MCF 10A (cell line): ENCODE data around the gene TIMM22. TPM values are rescaled to one million over a fixed set of nuclear protein-coding genes. Genes with fewer than 3 reads are reported as not detected.
"Not testable (repeated sequence)": the region's sequence is repeated elsewhere in the genome, so short reads cannot be mapped to it uniquely, and the experiment has no call there.

ENCODE experiments used
- BruUV-seq: library from RNA; stranded (reverse); fragments of 400-500 nt; replicated peaks from 2 replicates; lab custom pipeline; 2021; lab: Mats Ljungman, UMichigan
- CTCF ChIA-PET: fragments of 300-600 bp; sonication (Branson Sonifier 250); formaldehyde crosslinking; extraction: SDS; loops from one replicate; lab custom pipeline; 2021; ENCODE audit warnings: antibody characterized with exemption, inconsistent platforms; lab: Yijun Ruan, JAX
- POLR2A ChIA-PET: fragments of 300-600, 350-650 bp; sonication (Branson Sonifier 250); formaldehyde crosslinking; extraction: SDS; loops from one replicate; lab custom pipeline; 2020; ENCODE audit warnings: antibody characterized with exemption, inconsistent platforms; lab: Yijun Ruan, JAX
- DNase-seq: peaks from one replicate; pipeline ENCODE4 v3.0.0-alpha.2; 2018; ENCODE audit not compliant: unreplicated experiment
- H3K27ac Mint-ChIP-seq: one replicate; pipeline ENCODE4 v1.8.0; 2022; ENCODE audit warnings: mild to moderate bottlenecking, low read depth, mixed read lengths; ENCODE audit not compliant: unreplicated experiment
- H3K27me3 Mint-ChIP-seq: one replicate; pipeline ENCODE4 v1.8.0; 2022; ENCODE audit warnings: mixed read lengths; ENCODE audit not compliant: insufficient read depth, unreplicated experiment
- H3K36me3 Mint-ChIP-seq: one replicate; pipeline ENCODE4 v1.8.0; 2022; ENCODE audit warnings: mild to moderate bottlenecking, moderate library complexity, mixed read lengths; ENCODE audit not compliant: insufficient read depth, unreplicated experiment
- H3K4me1 Mint-ChIP-seq: one replicate; pipeline ENCODE4 v1.8.0; 2022; ENCODE audit warnings: mixed read lengths; ENCODE audit not compliant: insufficient read depth, unreplicated experiment
- H3K4me3 Mint-ChIP-seq: one replicate; pipeline ENCODE4 v1.8.0; 2022; ENCODE audit warnings: mild to moderate bottlenecking, moderate library complexity, mixed read lengths; ENCODE audit not compliant: unreplicated experiment
- H3K9me3 Mint-ChIP-seq: one replicate; pipeline ENCODE4 v1.8.0; 2022; ENCODE audit warnings: mixed read lengths; ENCODE audit not compliant: unreplicated experiment
- CTCF ChIP-seq: fragments of 200-600 bp; IDR thresholded peaks from one replicate; pipeline ENCODE4 v1.8.0; 2022; ENCODE audit warnings: antibody characterized with exemption, mild to moderate bottlenecking; ENCODE audit not compliant: unreplicated experiment
- intact Hi-C: fragments of 100-400 bp; cut with micrococcal nuclease; formaldehyde crosslinking; loops from 2 replicates; pipeline ENCODE4 v1.14.1; 2022
- total RNA-seq: library from RNA; stranded (reverse); gene quantifications from 2 replicates; pipeline ENCODE4 v1.2.3, GENCODE V29; 2022

TIMM22 gene
- total RNA-seq, 1 experiment from 2014 or later: 16.6 TPM

GRCh38 chr17:967122-967521 lies 29.8 kb upstream of the TIMM22 start:
- no peak for DNase-seq
- no peak for TF ChIP-seq CTCF
- H3K36me3 Mint-ChIP-seq: peaks cover 6% of the 10 kb centered on the region
- ChIA-PET POLR2A (no interaction called here), CTCF (interaction anchor here (0.6 kb wide), 1 partner anchor 99 kb away, joined by 3 read pairs; no protein-coding TSS in a partner anchor)
- intact Hi-C loops: no loop called here
- no peak overlapping the region for H3K27ac Mint-ChIP-seq
- H3K27me3 Mint-ChIP-seq: no peaks in the 10 kb centered on the region
- no peak overlapping the region for H3K4me3 Mint-ChIP-seq
- BruUV-seq: no TSS peak
- peaks cover 4% of the 10 kb centered on the region for H3K4me1 Mint-ChIP-seq
- no peaks in the 10 kb centered on the region for H3K9me3 Mint-ChIP-seq

GRCh38 chr17:968812-969730 lies 27.9 kb upstream of the TIMM22 start:
- no peak for TF ChIP-seq CTCF
- peaks cover 6% of the 10 kb centered on the region for H3K36me3 Mint-ChIP-seq
- H3K9me3 Mint-ChIP-seq: no peaks in the 10 kb centered on the region
- no peak for DNase-seq
- H3K4me3 Mint-ChIP-seq: no peak overlapping the region
- no peak overlapping the region for H3K27ac Mint-ChIP-seq
- H3K4me1 Mint-ChIP-seq: peaks cover 11% of the 10 kb centered on the region
- H3K27me3 Mint-ChIP-seq: no peaks in the 10 kb centered on the region
- ChIA-PET POLR2A (no interaction called here), CTCF (no interaction called here)
- BruUV-seq: no TSS peak
- intact Hi-C loops: no loop called here

- intact Hi-C loops: no loop called here
- Mint-ChIP-seq H3K27me3 (no peaks in the 10 kb centered on the region), H3K4me1 (peaks cover 11% of the 10 kb centered on the region), H3K36me3 (peaks cover 6% of the 10 kb centered on the region), H3K4me3 (no peak overlapping the region), H3K9me3 (no peaks in the 10 kb centered on the region), H3K27ac (no peak overlapping the region)
- no TSS peak for BruUV-seq
- DNase-seq: no peak
- CTCF ChIA-PET: interaction anchor here (0.6 kb wide), 1 partner anchor 27 kb away, joined by 3 read pairs; the partner anchor contains the start of gene TIMM22
- no peak for TF ChIP-seq CTCF
- POLR2A ChIA-PET: interaction anchor here (1.3 to 11.8 kb wide), 2 partner anchors 13 to 88 kb away, joined by 8 to 159 read pairs; no protein-coding TSS in a partner anchor
Observed at GRCh38 chr17:969811-970355, 27.0 kb upstream of the TIMM22 start.

- Mint-ChIP-seq H3K36me3 (peaks cover 6% of the 10 kb centered on the region), H3K27ac (no peak overlapping the region), H3K9me3 (no peaks in the 10 kb centered on the region), H3K4me1 (peaks cover 11% of the 10 kb centered on the region), H3K4me3 (no peak overlapping the region), H3K27me3 (no peaks in the 10 kb centered on the region)
- DNase-seq: no peak
- no TSS peak for BruUV-seq
- no peak for TF ChIP-seq CTCF
- intact Hi-C loops: no loop called here
- CTCF ChIA-PET: interaction anchor here (0.6 kb wide), 1 partner anchor 26 kb away, joined by 3 read pairs; the partner anchor contains the start of gene TIMM22
- POLR2A ChIA-PET: interaction anchor here (0.6 to 11.8 kb wide), 3 partner anchors 14 to 89 kb away, joined by 3 to 159 read pairs (median 8); no protein-coding TSS in a partner anchor
Observed at GRCh38 chr17:970364-970763, 26.6 kb upstream of the TIMM22 start.

GRCh38 chr17:971861-972260 lies 25.1 kb upstream of the TIMM22 start:
- DNase-seq, H3K36me3 Mint-ChIP-seq, intact Hi-C loops, H3K27me3 Mint-ChIP-seq, H3K4me3 Mint-ChIP-seq, BruUV-seq, H3K9me3 Mint-ChIP-seq: not testable (repeated sequence)
- CTCF ChIA-PET: interaction anchor here (0.7 to 2.1 kb wide), 2 partner anchors 89 to 92 kb away, joined by 3 to 9 read pairs; no protein-coding TSS in a partner anchor
- POLR2A ChIA-PET: interaction anchor here (1.7 to 11.8 kb wide), 4 partner anchors 14 to 90 kb away, joined by 3 to 171 read pairs (median 90); no protein-coding TSS in a partner anchor
- peaks cover 11% of the 10 kb centered on the region for H3K4me1 Mint-ChIP-seq
- H3K27ac Mint-ChIP-seq: peak overlapping the region; percentile 65
